ENCODE measurements around the gene PGAP2. TPM values are rescaled to one million over a fixed set of nuclear protein-coding genes. Genes with fewer than 3 reads are reported as not detected.

PGAP2 gene
- total RNA-seq, 1 experiment from 2014 or later: 15.1 TPM

- in situ Hi-C loops (cut with HindIII; ENCODE audit: low sequenced_read_pairs): no loop called here
These were observed 19.2 kb downstream of the PGAP2 start for GRCh38 chr11:3827434-3828186.

GRCh38 chr11:3830088-3830487, 21.7 kb downstream of the PGAP2 start:
- in situ Hi-C loops (cut with HindIII; ENCODE audit: low sequenced_read_pairs): no loop called here
- DNase-seq (ENCODE audit: low spot score): no peak

More at GRCh38 chr11:3827434-3828186, 19.2 kb downstream of the PGAP2 start:
- no peak for DNase-seq (ENCODE audit: low spot score)

GRCh38 chr11:3830730-3831129, 22.4 kb downstream of the PGAP2 start:
- in situ Hi-C loops (cut with HindIII; ENCODE audit: low sequenced_read_pairs): no loop called here
- no peak for DNase-seq (ENCODE audit: low spot score)

- in situ Hi-C loops (cut with HindIII; ENCODE audit: low sequenced_read_pairs): no loop called here
- no peak for DNase-seq (ENCODE audit: low spot score)
These were observed 23.2 kb downstream of the PGAP2 start for GRCh38 chr11:3831378-3832239.

- no peak for DNase-seq (ENCODE audit: low spot score)
- in situ Hi-C loops (cut with HindIII; ENCODE audit: low sequenced_read_pairs): no loop called here
These were observed 24.5 kb downstream of the PGAP2 start for GRCh38 chr11:3832816-3833215.

GRCh38 chr11:3833449-3833848, 25.1 kb downstream of the PGAP2 start:
- DNase-seq (ENCODE audit: low spot score): no peak

GRCh38 chr11:3834349-3834663, 25.9 kb downstream of the PGAP2 start:
- DNase-seq (ENCODE audit: low spot score): no peak
- in situ Hi-C loops (cut with HindIII; ENCODE audit: low sequenced_read_pairs): no loop called here

More at GRCh38 chr11:3833449-3833848, 25.1 kb downstream of the PGAP2 start:
- in situ Hi-C loops (cut with HindIII; ENCODE audit: low sequenced_read_pairs): no loop called here

- DNase-seq (ENCODE audit: low spot score): no peak
- in situ Hi-C loops (cut with HindIII; ENCODE audit: low sequenced_read_pairs): no loop called here
These were observed 26.5 kb downstream of the PGAP2 start for GRCh38 chr11:3834664-3835461.

GRCh38 chr11:3835751-3836150, 27.4 kb downstream of the PGAP2 start:
- no peak for DNase-seq (ENCODE audit: low spot score)
- in situ Hi-C loops (cut with HindIII; ENCODE audit: low sequenced_read_pairs): no loop called here

- no peak for DNase-seq (ENCODE audit: low spot score)
- in situ Hi-C loops (cut with HindIII; ENCODE audit: low sequenced_read_pairs): no loop called here
These were observed 28.5 kb downstream of the PGAP2 start for GRCh38 chr11:3836903-3837302.

- DNase-seq (ENCODE audit: low spot score): no peak
- in situ Hi-C loops (cut with HindIII; ENCODE audit: low sequenced_read_pairs): no loop called here
These were observed 29.4 kb downstream of the PGAP2 start for GRCh38 chr11:3837793-3838192.

GRCh38 chr11:3838504-3838903, 30.1 kb downstream of the PGAP2 start:
- no peak for DNase-seq (ENCODE audit: low spot score)
- in situ Hi-C loops (cut with HindIII; ENCODE audit: low sequenced_read_pairs): no loop called here

GRCh38 chr11:3840004-3840869, 31.9 kb downstream of the PGAP2 start:
- in situ Hi-C loops (cut with HindIII; ENCODE audit: low sequenced_read_pairs): no loop called here
- no peak for DNase-seq (ENCODE audit: low spot score)

GRCh38 chr11:3840870-3841425, 32.6 kb downstream of the PGAP2 start, which contains the start of gene RHOG:
RHOG (minus strand) TSS chr11:3840959; CDS start chr11:3828138, 12,821 bp downstream.
- peak; percentile 60 for DNase-seq (ENCODE audit: low spot score)
- in situ Hi-C loops (cut with HindIII; ENCODE audit: low sequenced_read_pairs): no loop called here

- in situ Hi-C loops (cut with HindIII; ENCODE audit: low sequenced_read_pairs): no loop called here
- DNase-seq (ENCODE audit: low spot score): peak; percentile 82
These were observed 33.3 kb downstream of the PGAP2 start for GRCh38 chr11:3841426-3842350.

GRCh38 chr11:3843326-3843725, 35.0 kb downstream of the PGAP2 start:
- in situ Hi-C loops (cut with HindIII; ENCODE audit: low sequenced_read_pairs): no loop called here

GRCh38 chr11:3845246-3845645, 36.9 kb downstream of the PGAP2 start:
- in situ Hi-C loops (cut with HindIII; ENCODE audit: low sequenced_read_pairs): no loop called here
- no peak for DNase-seq (ENCODE audit: low spot score)

More at GRCh38 chr11:3843326-3843725, 35.0 kb downstream of the PGAP2 start:
- no peak for DNase-seq (ENCODE audit: low spot score)
